Cardiac muscle cell (in vitro differentiated cells and primary cell): Measurements from ENCODE around the gene PEX5. TPM values are rescaled to one million over a fixed set of nuclear protein-coding genes. Genes with fewer than 3 reads are reported as not detected.

ENCODE experiments used
- DNase-seq, 2 donors: peaks; one replicate each; pipeline versions ENCODE4 v3.0.0 to v3.0.0-alpha.2; 2010 to 2017; ENCODE audit warnings: low read depth in 1 of 2, low spot score in 1 of 2
- H3K27ac ChIP-seq: fragments of 200-600 bp; sonication (generic); 2 replicates; pipeline ENCODE4 v1.5.1; 2016
- H3K27me3 ChIP-seq: fragments of 200-600 bp; sonication (generic); 2 replicates; pipeline ENCODE4 v1.6.0; 2016; ENCODE audit warnings: control low read depth
- H3K36me3 ChIP-seq: fragments of 200-600 bp; sonication (generic); 2 replicates; pipeline ENCODE4 v1.5.1; 2016; ENCODE audit warnings: control low read depth
- H3K4me1 ChIP-seq: fragments of 200-600 bp; sonication (generic); 2 replicates; pipeline ENCODE4 v1.8.1; 2017; ENCODE audit warnings: low read depth, mild to moderate bottlenecking, mixed run types
- H3K4me3 ChIP-seq: fragments of 200-600 bp; sonication (generic); 2 replicates; pipeline ENCODE4 v1.5.1; 2016; ENCODE audit warnings: mild to moderate bottlenecking
- H3K9me3 ChIP-seq: fragments of 200-600 bp; sonication (generic); 2 replicates; pipeline ENCODE4 v1.5.1; 2017; ENCODE audit warnings: low read depth, mild to moderate bottlenecking, control low read depth
- polyA plus RNA-seq: library from polyadenylated mRNA; unstranded; fragments of >200 nt; fragmentation: Nextera tagmentation; extraction: Ambion mirVana; gene quantifications from 2 replicates; pipeline ENCODE4 v1.2.1, GENCODE V29; 2016
- total RNA-seq: library from RNA; depleted of rRNA; stranded (reverse); fragments of >200 nt; gene quantifications from 2 replicates; pipeline ENCODE4 v1.2.3, GENCODE V29; 2016
- TF ChIP-seq, protein P1 (sequence below): IDR thresholded peaks from 2 replicates; pipeline ENCODE4 v1.5.1; 2012; ENCODE audit warnings: low read depth, mild to moderate bottlenecking, low read length

The PEX5 gene
- total RNA-seq: 41.7 and 50.1 TPM in 2 replicates
- 20.4 and 20.8 TPM in 2 replicates for polyA plus RNA-seq

DNA sequence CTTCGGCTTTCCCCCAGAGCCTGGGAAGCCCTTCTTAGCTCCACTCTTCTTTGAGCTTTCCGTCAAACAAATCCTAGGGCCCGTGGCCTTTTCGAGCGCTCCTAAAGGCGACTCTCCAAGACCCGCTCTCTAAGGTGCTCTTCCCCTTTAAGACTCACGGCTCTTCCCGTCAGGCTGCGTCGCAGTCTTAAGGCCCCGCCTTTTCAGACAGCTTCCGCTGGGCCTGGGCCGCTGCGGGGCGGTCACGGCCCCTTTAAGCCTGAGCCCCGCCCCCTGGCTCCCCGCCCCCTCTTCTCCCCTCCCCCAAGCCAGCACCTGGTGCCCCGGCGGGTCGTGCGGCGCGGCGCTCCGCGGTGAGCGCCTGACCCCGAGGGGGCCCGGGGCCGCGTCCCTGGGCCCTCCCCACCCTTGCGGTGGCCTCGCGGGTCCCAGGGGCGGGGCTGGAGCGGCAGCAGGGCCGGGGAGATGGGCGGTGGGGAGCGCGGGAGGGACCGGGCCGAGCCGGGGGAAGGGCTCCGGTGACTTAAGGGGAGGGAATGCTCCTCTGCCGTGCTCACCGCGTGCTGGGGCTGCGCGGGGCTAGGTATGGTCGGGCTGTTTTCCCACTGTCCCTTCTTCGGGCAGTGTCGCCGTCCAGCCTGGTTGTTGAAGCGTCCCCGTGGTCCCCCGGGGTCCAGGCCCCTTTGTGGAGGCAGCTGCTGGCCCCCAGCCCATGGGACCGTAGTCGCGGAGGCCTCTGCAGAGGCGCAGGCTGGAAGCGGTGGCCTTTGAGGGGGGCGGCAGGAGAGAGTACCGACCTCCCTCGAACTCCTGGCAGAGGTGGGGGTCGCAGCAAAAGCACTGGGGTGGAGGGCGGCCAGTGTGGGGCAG is at the start of gene PEX5:
Gene PEX5, plus strand, starts transcription at position 289 of the 870 bp plus-strand sequence. CDS start 692 bp downstream, outside the sequence.
- TF ChIP-seq, protein P1, sequence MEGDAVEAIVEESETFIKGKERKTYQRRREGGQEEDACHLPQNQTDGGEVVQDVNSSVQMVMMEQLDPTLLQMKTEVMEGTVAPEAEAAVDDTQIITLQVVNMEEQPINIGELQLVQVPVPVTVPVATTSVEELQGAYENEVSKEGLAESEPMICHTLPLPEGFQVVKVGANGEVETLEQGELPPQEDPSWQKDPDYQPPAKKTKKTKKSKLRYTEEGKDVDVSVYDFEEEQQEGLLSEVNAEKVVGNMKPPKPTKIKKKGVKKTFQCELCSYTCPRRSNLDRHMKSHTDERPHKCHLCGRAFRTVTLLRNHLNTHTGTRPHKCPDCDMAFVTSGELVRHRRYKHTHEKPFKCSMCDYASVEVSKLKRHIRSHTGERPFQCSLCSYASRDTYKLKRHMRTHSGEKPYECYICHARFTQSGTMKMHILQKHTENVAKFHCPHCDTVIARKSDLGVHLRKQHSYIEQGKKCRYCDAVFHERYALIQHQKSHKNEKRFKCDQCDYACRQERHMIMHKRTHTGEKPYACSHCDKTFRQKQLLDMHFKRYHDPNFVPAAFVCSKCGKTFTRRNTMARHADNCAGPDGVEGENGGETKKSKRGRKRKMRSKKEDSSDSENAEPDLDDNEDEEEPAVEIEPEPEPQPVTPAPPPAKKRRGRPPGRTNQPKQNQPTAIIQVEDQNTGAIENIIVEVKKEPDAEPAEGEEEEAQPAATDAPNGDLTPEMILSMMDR: no peak
- DNase-seq: peak; percentile 94 to 96
- Histone ChIP-seq H3K27ac (peak within 1 kb of the TSS; percentile 18), H3K36me3 (no peaks in the 10 kb centered on the region), H3K4me1 (peaks cover 4% of the 10 kb centered on the region), H3K27me3 (no peaks in the 10 kb centered on the region), H3K9me3 (no peaks in the 10 kb centered on the region), H3K4me3 (peak within 1 kb of the TSS; percentile 67)

DNA sequence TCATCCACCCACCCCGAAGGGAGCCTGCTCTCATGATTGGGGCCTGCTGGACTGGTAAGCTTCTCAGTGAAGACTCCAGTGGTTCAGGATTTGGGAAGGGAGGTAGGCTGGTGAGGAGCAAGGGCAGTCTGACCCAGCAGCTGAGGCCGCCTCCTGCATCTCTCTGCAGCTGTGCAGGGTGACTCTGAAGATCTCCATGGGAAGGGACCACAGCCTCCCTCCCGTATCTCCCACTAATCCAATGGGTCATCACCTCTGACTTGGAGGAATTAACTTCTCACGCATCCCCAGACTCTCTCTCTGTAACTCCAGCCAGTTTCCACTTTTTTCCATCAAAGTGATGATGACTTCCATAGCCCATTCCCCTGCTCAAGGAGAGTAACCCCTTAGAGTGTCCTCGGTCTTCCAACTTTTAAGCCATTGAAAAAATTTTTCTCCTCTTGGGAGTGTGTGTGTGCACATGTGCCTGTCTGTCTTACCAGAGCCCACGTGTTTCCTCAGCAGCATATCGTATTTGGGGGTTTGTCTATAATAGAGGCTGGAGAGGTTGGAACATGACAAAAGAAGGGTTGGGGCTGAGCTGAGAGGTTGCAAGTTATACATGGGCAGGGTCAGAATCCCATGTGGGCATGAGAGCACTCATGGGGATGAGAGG is 48.0 kb upstream of the PEX5 start:
- H3K4me1 ChIP-seq: no peaks in the 10 kb centered on the region
- TF ChIP-seq, protein P1: no peak
- H3K9me3 ChIP-seq: no peaks in the 10 kb centered on the region
- no peak for DNase-seq
- H3K27me3 ChIP-seq: no peaks in the 10 kb centered on the region
- no peaks in the 10 kb centered on the region for H3K36me3 ChIP-seq
- H3K4me3 ChIP-seq: no peak overlapping the region
- no peak overlapping the region for H3K27ac ChIP-seq

DNA sequence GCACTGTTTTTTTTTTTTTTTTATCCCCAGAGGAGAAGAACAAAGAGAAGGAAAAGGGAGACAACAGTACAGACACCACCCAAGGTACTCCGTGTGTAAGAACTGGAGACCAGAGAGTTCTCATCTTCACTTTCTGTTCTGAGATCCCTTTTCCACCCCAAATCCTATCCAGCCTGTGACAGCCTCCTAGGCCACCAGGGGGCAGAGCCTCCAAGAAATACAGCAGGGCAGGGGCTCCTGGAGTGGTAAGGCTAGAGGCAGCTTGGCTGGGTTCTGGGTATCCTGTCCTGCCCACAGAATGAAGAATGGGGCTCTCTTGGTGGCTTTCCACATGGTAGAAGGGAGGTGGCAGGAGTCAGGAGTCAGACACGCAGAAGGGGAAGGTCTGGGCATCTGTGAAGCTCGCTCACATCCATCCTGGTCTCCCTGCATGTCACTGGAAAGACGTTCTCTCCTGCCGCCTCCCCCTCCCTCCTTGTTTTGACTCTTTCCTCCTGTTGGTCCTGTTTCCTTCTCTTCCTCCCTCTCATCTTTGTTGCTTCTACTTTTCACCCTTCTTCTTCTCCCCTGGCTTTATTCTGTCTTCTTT is 47.3 kb upstream of the PEX5 start:
- DNase-seq: peak; percentile 58 to 60
- Histone ChIP-seq H3K4me3 (no peak overlapping the region), H3K27me3 (no peaks in the 10 kb centered on the region), H3K27ac (no peak overlapping the region), H3K36me3 (no peaks in the 10 kb centered on the region), H3K9me3 (no peaks in the 10 kb centered on the region), H3K4me1 (no peaks in the 10 kb centered on the region)
- TF ChIP-seq, protein P1: peak; percentile 89

DNA sequence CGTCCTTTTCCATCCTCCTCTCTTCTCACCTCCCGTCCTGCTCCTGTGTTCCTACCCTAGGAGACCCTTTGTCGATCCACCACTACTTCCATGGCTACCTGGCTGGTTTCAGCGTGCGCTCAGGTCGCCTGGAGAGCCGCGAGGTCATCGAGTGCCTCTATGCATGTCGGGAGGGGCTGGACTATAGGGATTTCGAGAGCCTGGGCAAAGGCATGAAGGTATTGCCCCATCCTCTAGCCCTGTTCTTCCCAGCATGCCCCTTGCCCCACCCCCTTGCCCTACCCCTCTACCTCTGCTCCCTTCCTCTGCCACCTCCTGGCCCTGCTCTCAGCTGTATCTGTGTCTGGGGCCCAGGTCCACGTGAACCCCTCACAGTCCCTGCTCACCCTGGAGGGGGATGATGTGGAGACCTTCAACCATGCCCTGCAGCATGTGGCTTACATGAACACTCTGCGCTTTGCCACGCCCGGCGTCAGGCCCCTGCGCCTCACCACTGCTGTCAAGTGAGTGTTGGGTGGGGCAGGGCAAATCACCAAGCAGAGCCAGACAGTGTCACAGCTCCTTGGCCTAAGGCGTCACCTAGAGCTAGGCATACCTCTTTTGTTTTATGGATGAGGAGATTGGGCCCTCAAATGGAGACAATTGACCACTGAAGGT is 46.5 kb upstream of the PEX5 start:
- no peak overlapping the region for H3K4me3 ChIP-seq
- TF ChIP-seq, protein P1: no peak
- H3K36me3 ChIP-seq: no peaks in the 10 kb centered on the region
- no peaks in the 10 kb centered on the region for H3K9me3 ChIP-seq
- no peaks in the 10 kb centered on the region for H3K4me1 ChIP-seq
- DNase-seq: no peak
- H3K27me3 ChIP-seq: no peaks in the 10 kb centered on the region
- no peak overlapping the region for H3K27ac ChIP-seq

DNA sequence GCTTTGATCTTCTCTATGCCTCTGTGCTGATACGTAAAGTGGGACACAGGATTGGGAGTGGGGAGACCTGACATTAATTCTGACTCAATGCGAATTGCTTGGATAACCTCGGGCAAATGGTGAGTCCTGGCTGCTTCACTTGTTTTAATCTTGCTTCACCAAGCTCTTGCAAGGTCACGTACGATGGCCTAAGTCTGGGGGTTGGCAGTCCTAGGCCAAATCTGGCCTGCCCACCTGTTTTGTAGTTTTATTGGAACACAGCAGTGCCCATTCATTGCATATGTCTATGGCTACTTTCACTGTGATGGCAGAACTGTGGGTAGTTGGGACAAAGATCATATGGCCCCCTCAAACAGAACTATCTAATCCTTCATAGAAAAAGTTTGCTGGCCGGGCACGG is 45.9 kb upstream of the PEX5 start:
- Histone ChIP-seq H3K27me3 (no peaks in the 10 kb centered on the region), H3K36me3 (no peaks in the 10 kb centered on the region), H3K9me3 (no peaks in the 10 kb centered on the region), H3K27ac (no peak overlapping the region), H3K4me3 (no peak overlapping the region), H3K4me1 (no peaks in the 10 kb centered on the region)
- TF ChIP-seq, protein P1: no peak
- no peak for DNase-seq
